Subcutaneous adipose tissue (tissue), 4 donors: ENCODE results near the gene MYH7. TPM values are rescaled to one million over a fixed set of nuclear protein-coding genes. Genes with fewer than 3 reads are reported as not detected.

Source experiments
- CTCF ChIP-seq: fragments of 450-650 bp; IDR thresholded peaks from one replicate; pipeline ENCODE4 v1.5.1; 2016; ENCODE audit warnings: low read depth, mild to moderate bottlenecking, control low read depth, antibody characterized with exemption, moderate library complexity
- small RNA-seq: library from RNA; depleted of rRNA; stranded (forward); fragments of <200 nt; gene quantifications from one replicate; pipeline ENCODE3, GENCODE V24; 2016
- total RNA-seq, 4 donors: library from RNA; depleted of rRNA; stranded (reverse); fragments of >200 nt; gene quantifications; one replicate each; pipeline ENCODE4 v1.1.0, GENCODE V29; 2016

The MYH7 gene
- total RNA-seq, 4 donors from 2014 or later = not detected

GRCh38 chr14:23364164-23365035 is 71.1 kb downstream of the MYH7 start:
- TF ChIP-seq CTCF = no peak

Small RNA genes lying within 50 kb of the gene (small RNA-seq; reads per million reads assigned to genes)
- gene MIR208A (not detected), gene MIR208B (not detected)

Other genes with a start within 250 kb of the MYH7 start
- not detected for gene RNF212B, start 197.7 kb downstream of the MYH7 start, total RNA-seq
- gene HOMEZ, start 149.5 kb downstream of the MYH7 start, total RNA-seq = 10 to 100 TPM in 1 of 4 donors, 1 to 10 TPM in 3; 5.4 to 11.1 (median 7.4) TPM
- gene PPP1R3E, start 132.8 kb downstream of the MYH7 start, total RNA-seq = 10 to 100 TPM in 2 of 4 donors, 1 to 10 TPM in 2; 7.3 to 12.6 (median 9.3) TPM
- 10 to 100 TPM; 32.1 to 75.9 (median 50.6) TPM for gene BCL2L2, start 128.8 kb downstream of the MYH7 start, total RNA-seq
- gene PABPN1, start 114.2 kb downstream of the MYH7 start, total RNA-seq = 10 to 100 TPM; 31.8 to 56.1 (median 42.5) TPM
- gene SLC22A17, start 82.8 kb downstream of the MYH7 start, total RNA-seq = 1 to 10 TPM; 1.8 to 5.5 (median 4.2) TPM
- 10 to 100 TPM in 2 of 4 donors, 1 to 10 TPM in 2; 8.5 to 12.8 (median 9.8) TPM for gene EFS, start 70.5 kb downstream of the MYH7 start, total RNA-seq
- not detected for gene IL25, start 62.9 kb downstream of the MYH7 start, total RNA-seq
- not detected for gene CMTM5, start 58.6 kb downstream of the MYH7 start, total RNA-seq
- gene MYH6, start 27.4 kb downstream of the MYH7 start, total RNA-seq = not detected
- 10 to 100 TPM; 20.5 to 43.4 (median 35.1) TPM for gene NGDN, start 34.0 kb upstream of the MYH7 start, total RNA-seq
- gene ZFHX2, start 116.1 kb upstream of the MYH7 start, total RNA-seq = 1 to 10 TPM in 1 of 4 donors, under 1 TPM in 3; 0.33 to 1.4 (median 0.50) TPM
- gene THTPA, start 120.6 kb upstream of the MYH7 start, total RNA-seq = 10 to 100 TPM in 3 of 4 donors, 1 to 10 TPM in 1; 6.7 to 23.2 (median 18.4) TPM
- 10 to 100 TPM; 25.3 to 49.6 (median 30.8) TPM for gene AP1G2, start 132.1 kb upstream of the MYH7 start, total RNA-seq
- gene JPH4, start 143.1 kb upstream of the MYH7 start, total RNA-seq = 1 to 10 TPM in 2 of 4 donors, under 1 TPM in 2; 0.19 to 2.0 (median 1.2) TPM
- gene DHRS2, start 200.7 kb upstream of the MYH7 start, total RNA-seq = not detected